Brain pericyte (primary cell): ENCODE data around the gene TDRD7.

Source experiments
- DNase-seq: peaks from one replicate; pipeline ENCODE4 v3.0.0-alpha.2; 2012; ENCODE audit warnings: low read depth, low spot score

Gene TDRD7

DNA sequence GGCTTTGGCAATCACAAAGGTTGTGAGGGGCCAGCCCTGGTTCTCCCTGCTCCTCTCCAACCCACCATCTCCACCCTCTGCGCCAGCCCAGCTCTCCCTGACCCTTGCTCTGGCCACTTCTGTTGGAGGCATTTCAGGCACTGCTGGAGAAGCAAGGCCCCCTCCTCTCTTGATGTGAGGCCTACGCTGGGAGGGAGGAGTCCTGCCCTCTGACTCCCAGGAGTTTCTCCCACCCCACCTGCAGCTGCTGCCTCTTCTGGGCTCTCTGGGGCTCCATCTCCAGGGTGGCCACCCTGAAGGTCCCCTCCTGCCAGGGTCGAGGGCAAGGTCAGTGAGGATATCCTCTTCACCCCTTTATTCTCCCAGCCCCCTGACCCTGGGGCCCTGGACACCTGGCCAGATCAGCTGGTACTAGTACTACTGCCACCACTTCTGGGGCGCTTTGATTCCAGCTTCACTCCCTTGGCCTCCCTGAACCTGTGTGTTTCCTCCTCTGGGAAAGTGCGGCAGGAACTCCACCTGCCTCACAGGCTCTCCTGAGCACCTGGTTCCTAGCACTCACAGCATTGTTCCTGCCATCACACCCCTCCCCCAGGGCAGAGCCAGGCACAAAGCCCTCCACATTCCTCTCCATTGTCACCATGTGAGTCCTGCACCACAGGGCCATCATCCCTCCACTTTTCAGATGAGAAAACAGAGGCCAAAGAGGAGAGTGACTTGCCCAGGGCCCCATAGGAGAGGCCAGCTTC lies 23.8 kb upstream of the TDRD7 start:
- no peak for DNase-seq

DNA sequence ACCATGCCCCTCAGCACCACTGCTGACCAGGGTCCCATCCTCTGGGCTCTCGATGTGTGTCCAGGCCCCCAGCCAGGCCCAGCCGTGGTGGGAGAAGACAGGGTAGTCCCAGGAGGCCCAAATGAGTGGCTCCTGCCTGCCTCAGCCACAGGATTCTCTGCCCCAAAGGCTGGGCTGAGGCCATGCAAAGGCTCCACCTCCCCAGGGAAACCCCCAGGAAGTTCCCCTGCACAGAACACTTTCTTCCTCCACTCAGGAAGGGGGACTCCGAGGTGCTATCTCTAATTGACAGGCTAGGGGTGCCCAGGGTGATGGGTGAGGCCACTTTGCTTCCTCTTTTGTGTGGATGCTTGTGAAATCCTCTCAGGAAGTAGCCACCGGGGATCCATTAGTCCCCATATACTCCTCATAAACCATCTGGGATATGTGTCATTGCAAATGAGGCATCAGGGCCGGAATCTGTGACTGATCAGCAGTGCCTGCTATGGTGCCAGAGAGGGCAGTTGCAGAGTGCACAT lies 23.1 kb upstream of the TDRD7 start:
- no peak for DNase-seq

DNA sequence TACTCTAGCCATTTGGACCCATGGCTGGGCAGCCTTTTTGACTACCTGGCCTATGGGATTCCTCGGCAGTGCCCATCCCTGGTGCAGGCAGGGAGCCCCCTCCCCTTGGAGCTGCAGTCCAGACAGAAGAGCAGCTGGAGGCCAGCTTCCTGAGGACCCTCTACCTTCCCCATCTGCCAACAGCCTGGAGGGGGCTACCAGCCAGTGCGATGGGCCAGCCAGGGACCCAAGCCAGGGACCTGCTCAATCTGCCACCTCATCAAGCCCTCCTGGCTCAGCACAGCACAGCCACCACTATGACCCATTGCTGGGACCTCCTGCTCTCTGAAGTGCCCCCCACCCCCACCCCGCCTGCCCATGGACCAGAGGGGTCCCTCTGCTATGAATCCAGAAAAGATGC lies 22.6 kb upstream of the TDRD7 start:
- no peak for DNase-seq

DNA sequence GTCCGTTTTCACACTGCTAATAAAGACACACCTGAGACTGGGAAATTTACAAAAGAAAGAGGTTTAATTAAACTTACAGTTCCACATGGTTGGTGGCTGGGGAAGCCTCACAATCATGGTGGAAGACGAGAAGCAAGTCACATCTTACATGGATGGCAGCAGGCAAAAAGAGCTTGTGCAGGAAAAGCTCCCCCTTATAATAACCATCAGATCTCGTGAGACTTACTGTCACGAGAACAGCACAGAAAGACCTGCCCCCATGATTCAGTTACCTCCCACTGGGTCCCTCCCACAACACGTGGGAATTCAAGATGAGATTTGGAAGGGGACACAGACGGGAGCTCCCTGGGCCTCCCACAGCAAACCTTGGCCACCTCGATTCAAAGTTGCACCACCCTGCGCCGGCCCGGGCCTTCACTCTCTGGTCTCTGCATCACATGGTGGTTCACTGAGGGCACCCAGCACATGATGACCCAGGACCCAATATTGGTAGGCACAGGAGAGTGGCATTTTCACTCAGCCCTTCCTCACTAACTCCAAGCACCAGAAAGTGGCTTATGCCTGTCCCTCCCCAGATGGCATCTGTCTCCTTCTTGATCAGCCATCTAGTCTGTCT lies 21.0 kb upstream of the TDRD7 start:
- DNase-seq, result no peak

DNA sequence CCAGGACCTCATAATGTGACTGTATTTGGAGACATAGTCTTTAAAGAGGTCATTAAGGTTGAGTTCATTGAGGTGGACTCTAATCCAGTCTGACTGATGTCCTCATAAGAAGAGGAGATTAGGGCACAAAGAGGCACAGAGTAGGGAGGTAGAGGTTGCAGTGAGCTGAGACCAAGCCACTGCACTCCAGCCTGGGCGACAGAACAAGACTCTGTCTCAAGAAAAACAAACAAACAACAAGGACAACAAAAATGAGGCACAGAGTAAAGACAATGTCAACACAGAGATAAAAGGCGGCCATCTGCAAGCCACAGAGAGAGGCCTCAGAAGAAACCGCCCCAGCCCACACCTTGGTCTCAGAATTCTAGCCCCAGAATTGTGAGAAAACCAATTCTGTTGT lies 17.0 kb upstream of the TDRD7 start:
- DNase-seq, result no peak

DNA sequence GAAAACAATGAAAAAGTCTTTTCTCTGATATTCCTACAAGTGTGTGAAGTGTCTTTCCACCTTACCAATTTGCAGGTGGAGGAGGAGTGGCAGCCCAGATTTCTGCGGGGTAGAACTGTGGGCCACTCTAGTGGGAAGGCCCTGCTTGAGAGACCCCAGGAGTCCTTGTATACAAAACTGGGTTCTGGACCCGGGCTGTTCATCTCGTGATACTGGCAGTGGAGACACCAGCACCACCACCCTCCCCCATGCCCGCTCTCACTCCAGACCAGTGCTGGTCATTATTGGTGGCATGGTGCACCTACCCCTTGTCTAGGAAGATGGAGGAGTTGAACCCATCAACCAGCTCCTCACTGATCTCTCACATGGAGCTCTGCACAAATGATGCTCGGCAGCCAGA lies 16.2 kb upstream of the TDRD7 start:
- no peak for DNase-seq

DNA sequence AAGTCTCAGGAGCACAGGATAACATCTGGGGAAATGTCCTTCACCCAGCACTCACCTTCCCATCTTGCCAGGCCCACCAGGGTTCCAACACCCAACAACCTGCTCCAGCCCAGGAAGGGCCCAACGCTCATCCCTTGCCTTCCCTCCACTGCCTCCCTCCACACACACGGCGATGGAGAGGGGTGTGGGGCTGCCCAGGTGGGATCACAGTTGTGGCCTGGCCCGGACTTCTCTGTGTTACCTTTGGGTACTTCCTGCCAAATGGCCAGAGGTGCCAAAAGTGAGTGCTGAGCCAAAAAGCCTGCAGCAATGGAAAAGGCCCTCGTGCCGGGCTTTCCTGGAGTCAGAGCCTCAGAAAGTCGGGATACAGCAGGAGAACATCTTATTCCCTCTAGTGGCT lies 15.6 kb upstream of the TDRD7 start:
- DNase-seq, result no peak

DNA sequence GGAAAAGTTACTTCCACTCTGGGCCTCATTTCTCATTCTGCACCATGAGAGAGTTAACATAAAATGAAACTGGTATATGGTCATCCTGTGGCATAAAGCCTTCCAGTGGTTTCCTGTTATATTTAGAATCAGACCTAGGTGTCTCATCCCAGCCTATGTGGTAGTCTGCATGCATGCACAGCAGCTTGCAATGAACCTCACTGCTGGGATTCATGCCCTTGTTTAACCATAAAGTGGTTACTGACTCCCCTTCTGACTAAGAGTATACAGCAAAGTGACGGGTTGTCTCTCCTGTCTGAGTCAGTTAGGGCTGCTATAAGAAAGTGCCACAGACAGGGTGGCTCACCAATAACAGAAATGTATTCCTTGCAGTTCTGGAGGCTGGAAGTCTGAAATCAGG lies 14.7 kb upstream of the TDRD7 start:
- DNase-seq, result no peak

DNA sequence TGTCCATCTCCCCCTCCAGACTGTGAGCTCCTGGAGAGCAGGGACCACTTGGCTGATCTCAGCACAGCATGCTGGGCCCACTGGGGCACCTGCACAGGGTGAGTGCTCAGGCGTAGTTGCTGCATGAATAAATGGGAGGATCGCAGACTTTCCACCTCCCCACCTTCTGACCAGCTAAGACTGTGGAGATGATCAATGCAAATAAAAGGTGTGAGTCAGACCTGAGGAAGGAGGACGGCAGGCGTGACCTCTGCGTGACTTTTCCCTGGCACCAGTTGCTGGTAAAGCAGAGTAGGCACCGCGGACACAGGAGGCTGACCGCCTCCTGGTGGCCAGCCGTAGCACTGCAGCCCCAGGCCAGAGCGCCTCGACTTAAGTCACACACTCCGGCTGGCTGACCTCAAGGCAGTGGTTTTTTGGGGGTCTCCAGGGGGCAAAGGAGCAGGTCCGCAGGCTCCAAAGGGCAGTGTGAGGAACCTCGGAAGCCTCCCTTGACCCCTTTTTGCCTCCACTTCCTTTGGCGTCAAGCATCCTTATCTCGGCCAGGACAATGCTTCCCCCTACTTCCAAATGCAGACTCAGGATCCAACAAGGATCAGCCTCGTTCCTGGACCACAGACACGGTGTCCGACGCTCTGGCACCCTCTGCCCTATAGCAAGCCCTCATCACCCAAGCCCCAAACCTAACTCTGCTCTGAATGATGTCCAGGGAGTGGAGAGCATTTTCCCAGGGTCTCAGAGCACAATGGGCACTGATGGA lies 12.7 kb upstream of the TDRD7 start:
- no peak for DNase-seq

DNA sequence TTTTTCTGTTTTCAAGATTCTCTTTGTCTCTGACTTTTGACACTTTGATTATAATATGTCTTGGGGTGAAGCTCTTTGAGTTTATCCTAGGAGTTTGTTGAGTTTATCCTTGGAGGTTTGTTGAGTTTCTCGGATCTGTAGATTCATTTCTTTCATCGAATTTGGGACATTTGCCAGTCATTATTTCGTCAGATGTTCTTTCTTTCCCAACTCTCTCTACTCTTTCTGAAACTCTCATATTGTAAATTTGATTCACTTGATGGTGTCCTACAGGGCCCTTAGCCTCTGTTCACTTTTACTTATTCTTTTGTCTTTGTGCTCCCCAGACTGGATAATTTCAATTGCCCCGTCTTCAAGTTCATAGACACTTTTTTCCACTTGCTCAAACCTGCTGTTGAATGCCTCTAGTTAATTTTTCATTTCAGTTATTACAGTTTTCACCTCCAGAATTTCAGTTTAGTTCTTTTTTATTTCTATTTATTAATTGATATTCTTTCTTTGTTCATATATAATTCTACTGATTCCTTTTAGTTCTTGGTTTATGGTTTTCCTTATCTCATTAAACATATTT lies 8.1 kb upstream of the TDRD7 start:
- no peak for DNase-seq

DNA sequence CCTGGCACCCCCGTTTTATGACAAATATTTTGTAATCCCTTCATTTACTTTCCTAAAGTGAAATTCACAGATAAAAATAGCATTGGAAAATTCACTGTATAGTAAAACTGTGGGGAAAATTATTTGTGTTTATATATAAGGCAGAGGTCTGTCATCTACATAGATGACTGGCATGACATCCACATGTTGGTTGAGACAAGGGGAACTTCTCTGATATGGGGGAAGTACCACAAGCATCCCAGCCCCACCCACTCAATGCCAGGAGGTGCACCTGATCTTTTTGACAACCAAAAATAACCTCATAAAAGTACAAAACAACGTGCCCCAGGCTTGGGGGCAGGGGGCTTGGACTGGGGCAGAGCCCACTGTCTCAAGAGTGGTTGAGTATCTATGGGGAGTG lies 6.3 kb upstream of the TDRD7 start:
- no peak for DNase-seq

DNA sequence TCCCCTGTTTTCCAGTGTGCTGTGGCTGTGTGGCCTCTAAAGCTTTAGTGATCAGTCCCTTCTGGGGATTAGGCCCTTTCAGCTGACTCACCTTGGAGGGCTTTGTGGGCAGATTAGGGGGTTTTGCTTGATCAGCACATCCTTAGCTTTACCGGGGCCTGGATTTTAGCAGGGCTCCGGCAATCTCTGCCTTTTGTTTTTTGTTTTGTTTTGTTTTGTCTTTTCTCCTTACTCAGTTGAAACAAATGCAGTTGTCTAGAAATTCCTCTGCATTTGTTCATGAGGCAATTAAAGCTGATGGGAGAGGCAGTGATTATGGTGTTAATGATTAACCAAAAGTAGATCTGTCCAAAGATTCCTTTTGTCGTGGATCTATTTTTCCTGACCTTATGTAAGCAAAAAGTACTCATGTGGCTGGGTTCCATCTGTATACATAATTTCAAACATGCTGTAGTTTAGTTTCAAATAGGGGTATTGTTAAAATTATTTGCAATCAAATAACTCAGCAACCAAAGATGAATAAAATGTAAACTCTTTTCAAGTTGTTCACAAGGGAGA lies 5.2 kb upstream of the TDRD7 start:
- DNase-seq, result no peak

DNA sequence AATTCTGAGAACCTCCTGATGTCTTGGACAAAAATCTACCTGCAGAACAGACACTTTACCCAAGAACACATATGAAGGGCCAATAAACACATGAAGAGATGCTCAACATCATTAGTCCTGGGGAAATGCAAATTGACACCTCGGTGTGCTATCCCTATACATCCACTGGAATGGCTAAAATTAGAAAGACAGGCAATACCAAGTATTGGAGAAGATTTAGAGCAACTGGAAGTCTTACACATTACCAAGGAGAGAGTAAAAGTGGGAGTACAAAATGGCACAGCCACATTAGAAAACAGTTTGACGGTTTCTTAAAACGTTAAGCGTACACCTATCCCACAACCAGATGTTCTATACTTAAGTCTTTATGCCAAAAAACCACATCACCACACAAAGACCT lies 3.3 kb upstream of the TDRD7 start:
- DNase-seq, result no peak

DNA sequence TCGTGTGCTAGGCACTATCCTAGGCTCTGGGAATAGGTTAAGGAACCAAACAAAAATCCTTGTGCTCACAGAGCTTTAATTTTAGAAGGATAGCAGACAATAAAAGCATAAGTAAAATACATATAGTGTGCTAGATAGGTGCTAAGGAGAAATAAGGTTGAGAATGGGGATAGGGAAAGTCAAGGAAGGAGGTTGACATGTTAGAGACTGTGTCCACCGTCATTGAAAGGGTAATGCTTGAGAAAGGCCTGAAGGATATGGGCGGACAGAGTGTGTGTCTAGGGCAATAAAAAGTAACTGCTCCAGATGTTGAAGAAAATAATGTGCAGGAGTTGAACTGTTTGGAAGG lies 482 bp upstream of the TDRD7 start:
- no peak for DNase-seq

DNA sequence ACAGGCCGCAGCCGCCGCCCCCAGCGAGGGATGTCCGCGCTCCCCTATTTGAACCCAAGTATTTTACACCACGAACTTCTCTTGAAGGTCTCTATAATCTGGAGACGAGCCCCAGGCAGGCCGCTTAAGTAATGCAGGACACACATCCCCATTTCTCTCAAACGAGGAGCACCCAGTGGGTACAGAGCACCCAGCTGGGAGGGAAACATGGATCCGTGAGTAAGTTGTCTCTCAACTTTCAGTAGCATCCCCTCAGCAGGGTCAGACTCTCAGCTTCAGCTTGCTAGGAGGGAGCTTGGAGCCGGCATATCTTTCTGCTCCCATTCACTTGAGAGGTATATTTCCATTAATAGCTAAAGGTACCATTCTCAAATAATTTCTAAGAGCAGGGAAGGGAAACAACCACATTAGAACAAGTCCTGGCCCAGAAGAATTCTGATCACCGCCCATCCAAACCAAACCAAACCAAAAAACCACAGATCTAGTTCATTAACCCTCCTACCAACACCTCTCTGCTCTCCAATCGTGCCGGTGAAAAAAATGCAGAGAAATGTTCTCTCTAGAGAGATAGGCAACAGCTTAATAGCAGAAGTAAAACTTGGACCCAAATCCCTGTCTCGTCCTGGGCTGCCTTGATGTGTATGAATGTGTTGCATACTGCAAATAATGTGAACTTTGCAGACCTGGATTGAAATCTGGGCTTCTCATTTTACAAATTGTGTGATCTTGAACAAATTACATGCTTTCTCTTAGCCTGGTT lies 910 bp downstream of the TDRD7 start:
- DNase-seq, result no peak

DNA sequence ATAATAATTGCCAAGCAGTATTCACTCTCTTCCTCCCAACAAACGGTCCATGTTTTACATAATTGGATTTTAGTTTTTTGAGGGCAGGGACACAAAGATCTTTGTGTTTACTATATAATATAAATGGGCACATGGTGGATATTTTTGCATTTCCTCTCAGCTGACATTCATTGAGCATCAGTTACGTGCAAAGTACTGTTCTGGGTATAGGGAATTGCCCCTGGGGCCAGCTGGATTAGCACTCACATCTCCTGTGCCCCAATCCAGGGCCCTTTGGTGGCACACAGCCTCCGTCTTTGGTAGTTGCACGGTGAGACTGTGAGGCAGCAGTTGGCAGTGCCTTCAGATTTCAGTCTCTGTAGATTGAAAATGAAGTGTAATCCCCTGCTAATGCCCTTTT lies 1.6 kb downstream of the TDRD7 start:
- no peak for DNase-seq

DNA sequence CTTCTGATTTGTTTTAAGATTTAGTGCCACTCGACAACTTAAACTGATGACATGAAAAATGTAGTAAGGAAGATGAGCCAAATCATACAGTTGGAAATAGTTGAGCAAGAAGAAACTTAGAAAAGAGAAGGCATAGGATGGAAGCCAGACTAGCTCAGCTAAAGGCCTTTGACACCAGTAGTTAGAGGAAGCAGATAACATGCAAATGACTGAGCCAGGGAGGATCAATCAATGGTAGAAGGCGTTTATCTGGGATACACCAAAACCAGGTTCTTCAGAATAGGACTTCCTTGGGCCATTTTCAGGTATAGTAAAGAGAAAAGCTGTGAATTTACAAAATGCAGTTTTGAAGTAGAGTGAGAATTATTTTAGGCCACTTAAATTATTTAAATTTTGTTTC lies 3.2 kb downstream of the TDRD7 start:
- no peak for DNase-seq

DNA sequence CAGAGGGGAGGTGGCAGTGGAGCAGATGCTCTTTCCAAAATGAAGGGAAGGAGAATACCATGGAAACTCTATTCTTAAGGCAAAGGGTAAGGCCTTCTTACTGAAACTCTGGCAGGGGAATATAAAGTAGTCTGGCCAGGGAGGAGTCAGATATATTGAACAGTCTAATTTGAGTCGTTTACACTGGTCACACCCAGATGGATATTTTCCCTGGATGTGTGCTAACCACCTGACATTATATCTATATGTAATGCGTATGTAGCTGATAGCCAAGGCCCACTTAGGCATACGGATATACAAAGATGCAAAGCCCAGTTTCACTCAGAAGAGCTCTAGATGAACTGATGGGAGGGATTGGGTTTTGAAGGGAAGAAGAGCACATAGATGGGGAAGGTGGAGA lies 7.0 kb downstream of the TDRD7 start:
- DNase-seq, result no peak

DNA sequence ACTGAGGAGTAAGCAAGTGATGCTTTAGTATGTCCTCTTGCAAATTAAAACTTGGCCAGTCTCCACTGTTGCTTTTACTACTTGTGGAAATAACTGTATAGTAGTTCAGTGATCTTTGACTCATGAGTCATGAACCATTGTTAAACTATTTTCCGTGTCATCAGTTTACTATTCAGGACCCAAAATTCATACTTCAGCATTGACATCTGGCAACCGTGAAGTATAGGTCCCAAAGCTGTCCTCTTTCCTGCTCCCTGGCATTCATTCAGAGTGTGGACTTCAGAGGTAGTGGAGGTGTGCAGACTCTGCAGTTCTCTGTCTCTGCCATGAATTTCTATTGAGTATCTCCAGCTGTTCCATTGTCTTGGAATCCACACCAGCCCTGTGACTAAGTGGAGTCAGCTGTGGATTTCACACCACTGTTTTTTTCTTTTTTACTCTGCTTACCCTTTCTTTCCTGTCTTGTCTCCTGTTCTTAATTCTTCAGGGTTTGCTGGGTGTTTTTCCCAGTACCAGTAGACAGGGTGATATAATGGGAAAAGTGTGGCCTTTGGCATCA lies 7.5 kb downstream of the TDRD7 start:
- no peak for DNase-seq

DNA sequence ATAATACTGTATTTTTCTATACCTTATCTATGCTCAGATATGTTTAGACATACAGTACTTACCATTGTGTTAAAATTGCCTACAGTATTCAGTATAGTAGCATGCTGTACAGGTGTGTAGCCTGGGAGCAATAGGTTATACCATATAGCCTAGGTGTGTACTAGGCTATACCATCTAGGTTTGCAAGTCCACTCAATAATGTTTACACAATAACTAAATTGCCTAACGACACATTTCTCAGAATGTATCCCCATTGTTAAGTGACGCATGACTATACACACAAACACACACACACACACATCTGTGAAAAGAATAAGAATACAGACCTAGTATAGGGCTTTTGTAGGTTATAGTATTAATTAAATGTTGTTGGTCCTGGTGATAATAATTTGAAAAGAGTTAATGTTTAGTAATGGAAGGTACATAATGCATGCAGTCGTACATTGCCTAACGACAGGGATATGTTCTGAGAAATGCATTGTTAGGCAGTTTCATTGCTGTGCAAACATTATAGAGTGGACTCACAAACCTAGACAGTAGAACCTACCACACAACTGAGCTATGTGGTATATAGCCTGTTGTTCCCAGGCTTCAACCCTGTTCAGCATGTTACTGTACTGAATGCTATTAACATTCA lies 13.6 kb downstream of the TDRD7 start:
- DNase-seq, result no peak

DNA sequence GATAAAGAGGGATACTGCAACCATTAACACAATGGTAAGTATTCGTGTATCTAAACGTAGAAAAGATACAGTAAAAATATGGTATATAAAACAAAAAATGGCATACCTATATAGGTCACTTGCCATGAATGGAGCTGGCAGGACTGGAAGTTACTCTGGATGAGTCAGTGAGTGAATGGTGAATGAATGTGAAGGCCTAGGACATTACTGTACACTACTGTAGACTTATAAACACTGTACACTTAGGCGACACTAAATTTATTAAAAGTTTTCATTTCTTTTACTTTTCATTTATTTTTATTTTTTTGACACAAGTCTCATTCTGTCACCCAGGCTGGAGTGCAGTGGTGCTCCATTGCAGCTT lies 14.1 kb downstream of the TDRD7 start:
- DNase-seq, result no peak
